HG03442 (cell line): ENCODE results near the gene BAAT.

ENCODE experiments used
- ATAC-seq: cut with Tn5 transposase; IDR thresholded peaks from one replicate; pipeline ENCODE4 v1.9.1; 2021; ENCODE audit warnings: mild to moderate bottlenecking, moderate library complexity; ENCODE audit not compliant: unreplicated experiment

Gene BAAT

GRCh38 chr9:101398930-101399642, 14.3 kb upstream of the BAAT start:
- no peak for ATAC-seq

DNA sequence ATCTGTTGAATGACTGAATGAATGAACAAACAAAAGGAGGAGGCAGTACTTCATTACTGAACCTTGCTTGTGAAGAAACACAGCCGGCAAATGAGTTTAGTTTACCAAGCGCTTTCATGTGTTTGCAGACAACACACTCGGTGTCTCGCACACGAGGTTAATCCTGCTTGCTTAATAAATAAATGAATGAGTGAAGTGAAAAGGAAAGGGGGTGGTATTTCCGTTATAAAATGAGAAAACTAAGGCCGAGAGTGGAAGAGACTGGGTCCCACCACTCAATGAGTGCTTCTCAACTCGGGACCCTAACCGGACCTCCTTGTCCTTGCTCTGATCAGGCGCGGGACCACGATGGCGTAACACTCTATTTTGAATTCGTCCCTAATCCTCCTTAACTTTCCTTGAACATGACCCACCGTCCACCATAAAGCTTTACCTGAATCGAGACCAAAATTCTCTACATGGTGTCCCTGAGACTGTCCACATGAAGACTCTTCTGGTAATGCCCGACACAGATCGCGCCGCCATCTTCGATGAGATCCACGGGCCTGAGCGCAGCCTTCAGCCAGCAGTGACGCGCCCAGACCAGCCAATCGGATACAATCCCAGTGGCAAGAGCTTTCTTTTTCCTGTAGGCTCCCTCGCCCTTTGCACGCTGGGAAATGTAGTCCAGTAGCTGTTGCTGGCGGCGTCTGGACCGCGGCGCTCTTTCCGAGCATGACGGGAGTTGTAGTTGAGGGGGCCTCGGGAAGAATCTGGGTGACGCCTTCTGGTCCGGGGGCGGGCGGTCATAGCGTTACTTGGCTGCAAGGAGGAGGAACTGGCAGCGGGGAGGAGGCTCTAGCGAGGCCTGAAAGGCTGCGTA, 13.5 kb upstream of the BAAT start, which contains the start of the genes MRPL50 and ZNF189:
Gene MRPL50 (minus strand): TSS at position 551 of the 862 bp plus-strand sequence. CDS start 26 bp downstream, at position 525.
Gene ZNF189 (plus strand): TSS at position 784 of the 862 bp plus-strand sequence. CDS start 306 bp downstream, outside the sequence.
- ATAC-seq = peak; percentile 98

DNA sequence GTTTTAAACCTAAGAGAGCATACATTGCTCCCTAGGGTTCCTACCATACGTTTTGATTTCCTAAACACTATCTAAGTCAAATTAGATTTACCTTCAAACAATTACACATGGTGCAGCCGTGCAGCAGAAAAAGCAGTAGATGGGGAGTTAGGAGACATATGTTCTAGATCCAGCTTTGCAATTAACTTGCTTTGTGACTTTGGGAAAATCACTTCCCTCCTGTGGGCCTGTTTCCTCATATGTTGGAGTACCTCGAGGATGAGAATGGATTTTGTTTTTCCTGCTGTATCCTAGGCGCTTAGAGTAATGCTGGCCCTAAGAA, 12.9 kb upstream of the BAAT start:
- no peak for ATAC-seq

- ATAC-seq = no peak
These were observed 9.9 kb upstream of the BAAT start for GRCh38 chr9:101394687-101395086.

DNA sequence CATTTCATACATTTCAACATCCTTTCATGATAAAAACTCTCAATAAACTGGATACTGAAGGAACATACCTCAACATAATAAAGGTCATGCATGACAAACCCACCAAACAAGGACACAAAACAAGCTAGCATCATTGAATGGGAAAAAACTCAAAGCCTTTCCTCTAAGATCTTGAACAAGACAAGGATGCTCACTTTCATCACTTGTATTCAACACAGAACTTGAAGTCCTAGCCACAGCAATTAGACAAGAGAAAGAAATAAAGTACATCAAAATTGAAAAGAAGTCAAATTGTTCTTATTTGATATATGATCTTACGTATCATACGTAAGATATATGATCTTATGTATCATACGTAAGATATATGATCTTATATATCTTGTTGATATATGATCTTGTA, 8.3 kb upstream of the BAAT start:
- no peak for ATAC-seq

DNA sequence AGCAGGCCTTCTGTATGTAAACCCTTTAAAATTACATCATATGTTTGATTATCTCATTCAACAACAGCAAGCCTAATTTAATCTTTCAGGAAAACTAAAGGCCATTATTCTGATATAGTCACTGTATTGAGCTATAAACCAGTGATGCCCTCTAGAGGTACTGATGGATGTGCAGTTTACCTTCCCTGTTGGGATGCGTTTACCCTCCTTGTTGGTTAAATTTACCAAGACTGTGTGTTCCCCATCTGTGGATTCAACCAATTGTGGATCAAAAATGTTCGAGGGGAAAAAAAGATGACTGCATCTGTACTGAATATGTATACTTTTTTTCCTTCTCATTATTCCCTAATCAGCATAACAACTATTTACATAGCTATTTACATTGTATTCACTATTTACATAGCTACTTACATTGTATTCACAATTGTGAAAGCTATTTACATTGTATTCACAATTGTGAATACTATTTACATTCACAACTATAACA, 3.7 kb upstream of the BAAT start:
- ATAC-seq = no peak

GRCh38 chr9:101387871-101388506, 3.2 kb upstream of the BAAT start:
- peak; percentile 63 for ATAC-seq

- ATAC-seq = no peak
These were observed 1.4 kb downstream of the BAAT start for GRCh38 chr9:101383361-101383760.

- ATAC-seq = no peak
These were observed 2.9 kb downstream of the BAAT start for GRCh38 chr9:101381833-101382342.

GRCh38 chr9:101381118-101381517, 3.7 kb downstream of the BAAT start:
- no peak for ATAC-seq

- no peak for ATAC-seq
These were observed 4.5 kb downstream of the BAAT start for GRCh38 chr9:101380295-101380694.

GRCh38 chr9:101376111-101376848, 8.5 kb downstream of the BAAT start:
- no peak for ATAC-seq

DNA sequence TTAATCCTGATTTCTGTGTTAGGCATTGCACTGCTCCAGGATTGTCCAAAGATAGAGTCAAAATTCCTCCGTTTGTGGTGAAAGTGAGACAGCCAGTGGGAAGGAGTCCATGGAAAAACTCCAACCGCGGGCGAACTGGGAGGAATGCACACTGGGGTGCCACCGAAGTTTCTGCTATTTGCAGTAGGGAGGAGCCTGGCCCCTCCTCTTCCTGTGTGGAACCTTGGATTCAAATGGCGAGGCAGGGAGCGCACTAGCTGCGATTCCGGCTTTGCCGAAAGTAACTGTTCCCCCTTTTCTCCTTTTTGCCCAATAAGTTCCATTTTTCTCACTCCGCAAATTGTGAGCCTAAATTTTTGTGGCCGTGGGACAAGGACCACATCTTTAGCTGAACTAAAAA, 9.3 kb downstream of the BAAT start:
- ATAC-seq = no peak

GRCh38 chr9:101372327-101373118, 12.3 kb downstream of the BAAT start:
- no peak for ATAC-seq

- ATAC-seq = no peak
These were observed 13.0 kb downstream of the BAAT start for GRCh38 chr9:101371813-101372212.

DNA sequence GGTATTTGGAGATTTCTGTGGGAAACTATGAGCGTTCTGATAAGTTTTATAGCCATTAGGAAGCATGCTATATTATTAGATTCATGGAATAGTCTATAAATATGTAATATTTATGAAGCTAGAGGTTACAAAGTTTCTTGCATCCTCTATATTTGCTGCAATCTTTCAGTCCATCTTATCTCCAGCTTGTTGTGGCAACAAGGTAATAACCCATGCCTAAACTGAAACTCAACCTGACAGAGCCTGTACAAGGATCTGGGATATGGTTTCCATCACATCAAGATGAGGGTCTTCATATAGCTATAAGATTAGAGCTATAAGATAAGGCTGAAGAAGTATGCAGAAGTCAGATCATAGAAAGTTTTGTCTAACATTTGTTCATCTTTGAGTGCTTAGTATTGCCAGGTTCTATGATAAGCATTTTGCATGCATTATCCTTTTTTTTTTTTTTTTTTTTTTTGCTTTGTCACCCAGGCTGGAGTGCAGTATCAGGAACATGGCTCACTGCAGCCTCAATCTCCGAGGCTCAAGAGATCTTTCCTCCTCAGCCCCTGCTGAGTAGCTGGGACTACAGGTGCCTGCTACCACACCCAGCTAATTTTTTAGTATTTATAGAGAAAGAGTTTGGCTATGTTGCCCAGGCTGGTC, 14.8 kb downstream of the BAAT start:
- ATAC-seq = no peak

GRCh38 chr9:101369286-101369685, 15.5 kb downstream of the BAAT start:
- no peak for ATAC-seq

DNA sequence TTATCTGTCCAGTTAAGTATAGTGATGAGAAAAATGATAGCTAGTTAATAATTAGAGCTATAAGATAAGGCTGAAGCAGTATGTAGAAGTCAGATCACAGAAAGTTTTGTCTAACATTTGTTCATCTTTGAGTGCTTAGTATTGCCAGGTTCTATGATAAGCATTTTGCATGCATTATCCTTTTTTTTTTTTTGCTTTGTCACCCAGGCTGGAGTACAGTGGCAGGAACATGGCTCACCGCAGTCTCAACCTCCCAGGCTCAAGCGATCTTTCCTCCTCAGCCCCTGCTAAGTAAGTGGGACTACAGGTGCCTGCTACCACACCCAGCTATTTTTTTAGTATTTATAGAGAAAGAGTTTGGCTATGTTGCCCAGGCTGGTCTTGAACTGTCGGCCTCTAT, 17.5 kb downstream of the BAAT start:
- no peak for ATAC-seq

DNA sequence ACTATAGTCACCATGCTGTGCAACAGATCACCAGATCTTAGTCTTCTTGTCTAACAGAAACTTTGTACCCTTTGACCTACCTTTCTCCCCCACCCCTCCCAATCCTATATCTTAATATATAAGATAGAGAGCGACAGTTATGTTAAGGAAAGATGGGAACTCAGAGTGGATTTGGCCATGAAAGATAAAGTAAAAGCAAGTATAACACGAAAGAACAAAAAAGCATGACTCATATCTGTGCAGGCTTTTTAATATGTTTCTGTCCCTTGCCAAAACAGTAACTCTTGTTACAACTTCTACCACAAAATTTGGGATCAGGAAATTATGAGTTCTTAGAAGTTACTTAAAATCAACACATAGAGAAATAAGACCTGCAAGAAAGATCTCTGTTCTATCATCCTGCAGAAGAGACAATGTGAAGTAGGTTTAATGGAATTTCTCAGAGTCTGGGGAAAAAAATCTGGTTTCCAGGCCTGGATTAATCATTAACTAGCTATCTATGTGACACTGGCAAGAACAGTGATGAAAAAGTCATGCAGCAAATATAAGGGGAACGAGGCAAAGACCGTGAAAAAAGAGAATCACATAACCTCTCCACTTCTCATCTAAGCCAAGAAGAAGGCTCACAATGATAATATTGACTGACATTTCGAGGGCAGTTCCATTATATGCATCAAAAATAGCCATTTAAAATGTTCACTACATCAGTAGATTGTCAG, 18.6 kb downstream of the BAAT start:
- no peak for ATAC-seq
